IPS-NIHi7 (cell line): ENCODE data around the gene NFAT5.
"Not testable (repeated sequence)": the region's sequence is repeated elsewhere in the genome, so short reads cannot be mapped to it uniquely, and the experiment has no call there.

Experiments used
- DNase-seq: peaks from one replicate; pipeline ENCODE4 v3.0.0; 2012; ENCODE audit warnings: mixed read lengths; ENCODE audit errors: extremely low spot score

NFAT5 gene

DNA sequence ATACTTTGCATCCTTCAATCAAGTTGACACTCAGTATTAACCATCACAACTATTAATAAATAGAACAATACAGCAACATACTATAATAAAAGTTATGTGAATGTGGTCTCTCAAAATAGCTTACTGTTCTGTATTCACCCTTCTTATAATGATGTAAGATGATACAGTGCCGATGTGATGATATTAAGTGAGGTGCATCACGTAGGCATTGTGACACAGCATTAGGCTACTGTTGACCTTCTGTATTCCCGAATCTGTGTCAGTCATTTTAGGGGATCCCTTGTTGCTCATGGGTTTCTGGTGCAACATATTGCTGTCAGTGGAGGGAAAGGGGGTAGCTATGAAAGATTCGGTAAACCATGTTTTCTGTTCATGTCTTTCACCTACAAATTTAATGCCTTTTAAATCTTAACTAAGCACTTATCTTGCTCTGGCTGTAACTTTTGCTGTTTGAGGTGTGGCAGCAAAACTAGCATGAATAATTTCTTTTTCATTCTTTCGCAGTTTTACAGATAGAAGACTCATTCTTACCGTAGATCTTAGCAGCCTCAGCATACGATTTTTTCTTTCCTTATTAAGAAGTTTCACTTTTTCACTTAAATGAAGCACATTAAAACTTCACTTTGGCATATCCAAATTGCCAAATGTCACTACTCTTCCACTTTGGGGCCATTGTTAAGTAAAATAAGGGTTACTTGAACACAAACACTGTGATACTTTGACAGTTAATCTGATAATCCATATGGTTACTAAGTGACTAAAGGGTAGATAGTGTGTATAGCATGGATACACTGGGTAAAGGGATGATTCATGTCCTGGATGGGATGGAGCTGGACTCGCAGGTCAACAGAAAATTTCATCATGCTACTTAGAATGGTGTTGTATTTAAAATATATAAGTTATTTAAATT lies 29.6 kb downstream of the NFAT5 start:
- no peak for DNase-seq

GRCh38 chr16:69596801-69597200 lies 31.0 kb downstream of the NFAT5 start:
- DNase-seq: no peak

DNA sequence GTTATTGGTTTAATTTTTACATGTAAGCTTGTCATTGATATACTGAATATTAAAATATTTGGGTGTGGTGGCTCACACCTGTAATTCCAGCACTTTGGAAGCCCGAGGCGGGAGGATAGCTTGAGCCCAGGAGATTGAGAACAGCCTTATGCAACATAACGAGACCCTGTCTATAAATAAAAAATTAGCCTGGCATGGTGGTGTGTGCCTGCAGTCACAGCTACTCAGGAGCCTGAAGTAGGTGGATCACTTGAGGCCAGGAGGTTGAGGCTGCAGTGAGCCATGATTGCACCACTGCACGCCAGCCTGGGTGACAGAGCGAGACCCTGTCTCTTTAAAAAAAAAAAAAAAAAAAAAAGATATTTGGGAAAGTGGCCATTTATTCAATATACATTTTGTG lies 32.3 kb downstream of the NFAT5 start:
- no peak for DNase-seq

GRCh38 chr16:69599731-69600130 lies 34.0 kb downstream of the NFAT5 start:
- DNase-seq: no peak

GRCh38 chr16:69600202-69600601 lies 34.4 kb downstream of the NFAT5 start:
- DNase-seq: no peak

- no peak for DNase-seq
Observed at GRCh38 chr16:69601250-69601649, 35.5 kb downstream of the NFAT5 start.

DNA sequence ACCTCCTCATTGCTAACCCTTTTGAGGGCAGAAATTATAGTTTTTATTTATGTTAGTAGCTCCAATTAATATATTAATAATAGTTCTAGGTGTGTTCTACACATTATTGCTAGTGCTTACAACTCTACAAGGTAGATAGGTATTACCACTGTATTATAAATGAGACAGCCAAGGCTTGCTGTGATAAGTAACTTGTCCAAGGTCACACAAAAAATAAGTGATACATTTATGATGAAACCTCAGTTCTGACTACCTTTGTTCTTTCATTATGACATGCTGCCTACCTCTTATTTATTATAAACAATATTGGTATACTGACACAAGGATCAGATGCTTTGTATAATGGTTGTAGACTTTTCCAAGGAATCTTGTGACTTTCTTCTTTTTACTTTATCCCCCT lies 41.2 kb downstream of the NFAT5 start:
- DNase-seq: no peak

DNA sequence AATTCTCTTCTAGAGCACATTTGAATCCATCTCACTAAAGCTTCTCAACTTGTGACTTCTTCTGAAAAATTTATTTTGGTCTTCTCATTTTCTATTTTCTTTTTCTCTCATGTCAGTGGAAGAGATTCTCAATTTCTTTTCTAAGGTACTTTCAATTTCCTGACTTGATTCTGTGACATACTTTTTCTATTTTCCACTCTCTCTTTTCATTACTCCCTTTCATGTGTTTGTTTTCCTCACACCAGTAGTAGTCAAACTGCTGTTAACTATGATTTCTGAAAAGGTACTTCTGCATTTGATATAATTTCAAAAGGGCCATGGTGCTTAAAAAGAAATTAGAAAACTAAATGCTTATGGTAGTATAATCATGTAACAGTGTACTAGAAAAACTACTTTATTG lies 41.9 kb downstream of the NFAT5 start:
- no peak for DNase-seq

DNA sequence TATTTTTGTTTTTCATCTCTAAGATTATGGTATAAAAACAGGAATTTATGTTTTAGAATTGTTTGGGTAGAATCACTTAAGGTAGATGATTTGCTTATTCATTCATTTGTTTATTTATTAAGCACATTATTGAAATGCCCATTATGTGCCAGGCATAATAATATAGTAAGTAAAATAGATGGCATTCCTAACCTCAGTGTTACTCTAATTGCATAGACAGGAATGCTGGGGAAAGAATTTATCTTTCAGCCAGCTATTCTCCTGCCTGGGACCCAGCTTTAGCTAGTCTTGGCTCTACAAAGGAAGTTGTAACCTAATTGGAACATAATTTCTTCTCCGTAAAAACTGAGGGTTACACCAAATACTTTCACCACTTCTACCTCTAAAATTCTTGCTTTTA lies 44.6 kb downstream of the NFAT5 start:
- DNase-seq: no peak

DNA sequence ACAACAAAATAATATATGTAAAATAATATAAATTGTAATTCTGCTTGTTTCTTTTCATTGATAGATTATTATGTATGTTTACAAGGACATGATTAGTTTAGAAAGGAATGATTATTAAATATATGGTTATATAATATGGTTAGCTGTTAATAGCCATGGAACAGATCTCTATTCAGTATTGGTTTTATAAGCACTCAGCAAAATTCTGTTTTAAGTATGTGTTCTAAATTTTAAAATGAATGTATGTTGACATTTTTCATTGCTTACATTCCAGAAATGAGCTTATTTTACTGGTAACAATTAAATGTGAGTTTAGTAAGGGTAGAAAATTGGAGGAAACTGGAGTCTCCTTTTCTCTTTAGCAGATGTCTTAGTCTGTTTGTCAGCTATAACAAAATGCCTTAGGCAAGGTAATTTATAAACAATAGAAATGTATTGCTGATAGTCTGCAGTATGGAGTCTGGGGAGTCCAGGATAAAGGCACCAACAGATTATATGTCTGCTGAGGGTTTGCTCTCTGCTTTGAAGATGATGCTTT lies 45.4 kb downstream of the NFAT5 start:
- DNase-seq: no peak

- DNase-seq: no peak
Observed at GRCh38 chr16:69613378-69614154, 47.8 kb downstream of the NFAT5 start.

GRCh38 chr16:69615528-69615927 lies 49.8 kb downstream of the NFAT5 start:
- no peak for DNase-seq

GRCh38 chr16:69616082-69616481 lies 50.3 kb downstream of the NFAT5 start:
- DNase-seq: no peak

GRCh38 chr16:69618307-69618706 lies 52.5 kb downstream of the NFAT5 start:
- no peak for DNase-seq

- DNase-seq: no peak
Observed at GRCh38 chr16:69618721-69619120, 53.0 kb downstream of the NFAT5 start.

- DNase-seq: no peak
Observed at GRCh38 chr16:69619514-69619913, 53.7 kb downstream of the NFAT5 start.

GRCh38 chr16:69620573-69620972 lies 54.8 kb downstream of the NFAT5 start:
- DNase-seq: no peak

- no peak for DNase-seq
Observed at GRCh38 chr16:69621225-69621624, 55.5 kb downstream of the NFAT5 start.

DNA sequence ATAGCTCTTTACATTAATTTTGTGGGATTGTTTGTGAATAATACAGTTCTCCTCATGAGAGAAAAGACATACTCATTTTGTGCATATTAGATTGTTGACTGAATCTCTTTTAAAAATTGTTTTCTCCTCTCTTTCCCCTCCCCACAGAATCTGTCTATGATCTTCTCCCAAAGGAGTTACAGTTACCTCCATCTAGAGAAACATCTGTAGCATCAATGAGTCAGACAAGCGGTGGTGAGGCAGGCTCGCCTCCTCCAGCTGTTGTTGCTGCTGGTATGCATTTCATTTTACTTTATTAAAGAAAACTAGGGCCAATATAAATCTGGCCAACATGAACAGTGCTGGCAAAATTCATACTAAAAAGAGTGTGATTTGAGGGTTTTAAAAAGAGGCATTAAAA lies 60.5 kb downstream of the NFAT5 start:
- no peak for DNase-seq

DNA sequence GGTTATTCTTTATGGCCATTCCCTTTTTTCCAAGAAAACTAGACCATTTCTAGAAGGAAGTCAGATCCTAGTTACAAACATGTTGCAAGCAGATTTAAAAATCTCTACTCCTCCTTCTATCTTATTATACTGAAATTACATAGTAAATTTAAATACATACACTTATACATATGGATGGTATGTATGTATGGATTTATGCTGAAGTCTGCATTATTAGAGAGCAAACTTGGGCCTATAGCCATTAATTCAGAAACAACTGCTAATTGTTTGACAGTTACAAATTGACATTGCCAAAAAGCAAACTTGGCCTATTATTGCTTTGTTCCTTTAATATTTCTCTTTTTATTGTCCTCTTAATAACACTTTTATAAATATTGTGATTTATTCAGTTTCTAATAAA lies 67.1 kb downstream of the NFAT5 start:
- DNase-seq: no peak

DNA sequence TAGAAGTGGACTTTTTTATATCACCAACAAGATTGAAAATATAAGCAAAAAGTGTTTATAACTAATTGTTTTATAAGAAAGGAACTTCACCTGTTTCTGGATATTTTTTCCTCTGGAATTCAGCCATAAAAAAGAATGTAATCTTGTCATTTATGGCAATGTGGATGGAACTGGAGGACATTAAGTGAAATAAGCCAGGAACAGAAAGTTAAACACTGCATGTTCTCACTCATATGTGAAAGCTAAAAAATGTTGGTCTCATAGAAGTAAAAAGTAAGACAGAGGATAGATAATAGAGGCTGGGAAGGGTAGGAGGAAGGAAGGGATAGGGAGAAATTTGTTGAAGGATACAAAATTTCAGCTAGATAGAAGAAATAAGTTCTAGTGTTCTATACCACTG lies 67.6 kb downstream of the NFAT5 start:
- no peak for DNase-seq

- not testable (repeated sequence) for DNase-seq
Observed at GRCh38 chr16:69636563-69637146, 70.9 kb downstream of the NFAT5 start.
